GM18873 (cell line): ENCODE measurements around the gene TGM3.

Experiments
- ATAC-seq: cut with Tn5 transposase; IDR thresholded peaks from one replicate; pipeline ENCODE4 v1.9.1; 2021; ENCODE audit warnings: mild to moderate bottlenecking, moderate library complexity, moderate number of reproducible peaks; ENCODE audit not compliant: unreplicated experiment, low FRiP score

The TGM3 gene

GRCh38 chr20:2333821-2334220 is 38.0 kb downstream of the TGM3 start:
- ATAC-seq = no peak

DNA sequence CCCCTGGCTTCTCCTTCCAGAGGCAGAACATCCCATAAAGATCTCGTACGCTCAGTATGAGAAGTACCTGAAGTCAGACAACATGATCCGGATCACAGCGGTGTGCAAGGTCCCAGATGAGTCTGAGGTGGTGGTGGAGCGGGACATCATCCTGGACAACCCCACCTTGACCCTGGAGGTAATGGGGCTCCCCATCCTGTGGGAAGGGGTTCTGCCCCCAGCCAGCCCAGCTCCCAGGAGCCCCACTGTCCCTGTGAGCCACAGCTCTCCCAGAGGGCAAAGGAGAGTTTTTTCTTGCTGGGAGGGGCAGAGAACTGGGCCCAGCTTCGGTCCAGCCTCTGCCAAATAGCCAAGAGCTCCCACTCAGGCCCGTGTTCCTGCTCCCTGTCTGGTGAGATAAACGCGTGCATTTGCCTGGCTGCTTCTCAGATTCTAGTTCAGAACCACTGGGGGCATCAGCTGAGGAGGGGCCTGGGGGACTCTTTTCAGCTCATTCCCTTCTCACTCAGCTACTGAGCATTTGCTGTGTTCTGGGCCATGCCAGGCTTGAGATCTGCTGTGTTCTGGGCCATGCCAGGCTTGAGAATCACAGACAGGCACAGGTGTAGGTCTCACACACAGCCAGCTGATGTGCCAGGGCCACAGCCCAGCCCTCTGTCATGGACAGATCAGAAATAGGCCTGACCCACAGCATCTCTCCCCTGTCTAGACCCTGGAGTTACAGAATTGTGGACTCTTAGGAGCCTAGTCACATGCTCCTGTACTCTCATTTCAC is 39.5 kb downstream of the TGM3 start:
- ATAC-seq = no peak

- no peak for ATAC-seq
Observed at GRCh38 chr20:2336471-2336870, 40.7 kb downstream of the TGM3 start.

GRCh38 chr20:2337142-2337541 is 41.3 kb downstream of the TGM3 start:
- ATAC-seq = no peak

- no peak for ATAC-seq
Observed at GRCh38 chr20:2338411-2339066, 42.7 kb downstream of the TGM3 start.

DNA sequence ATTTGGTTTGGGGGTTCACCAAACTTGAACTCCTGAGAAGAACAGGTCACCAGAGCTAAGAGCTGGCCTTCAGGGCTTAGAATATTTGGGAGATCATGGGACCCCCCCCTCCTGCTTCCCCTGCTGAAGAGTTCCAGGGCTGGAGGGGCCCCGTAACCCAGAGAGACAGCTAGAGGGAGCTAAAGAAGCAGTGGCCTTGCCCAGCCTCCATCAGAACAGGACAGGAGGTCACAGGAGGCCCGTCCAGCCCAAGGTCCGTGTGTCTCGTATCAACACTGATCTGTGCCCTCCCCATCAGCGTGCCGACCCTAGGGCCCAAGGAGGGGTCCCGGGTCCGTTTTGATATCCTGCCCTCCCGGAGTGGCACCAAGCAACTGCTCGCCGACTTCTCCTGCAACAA is 44.3 kb downstream of the TGM3 start:
- ATAC-seq = no peak

GRCh38 chr20:2340823-2341222 is 45.0 kb downstream of the TGM3 start:
- ATAC-seq = no peak

DNA sequence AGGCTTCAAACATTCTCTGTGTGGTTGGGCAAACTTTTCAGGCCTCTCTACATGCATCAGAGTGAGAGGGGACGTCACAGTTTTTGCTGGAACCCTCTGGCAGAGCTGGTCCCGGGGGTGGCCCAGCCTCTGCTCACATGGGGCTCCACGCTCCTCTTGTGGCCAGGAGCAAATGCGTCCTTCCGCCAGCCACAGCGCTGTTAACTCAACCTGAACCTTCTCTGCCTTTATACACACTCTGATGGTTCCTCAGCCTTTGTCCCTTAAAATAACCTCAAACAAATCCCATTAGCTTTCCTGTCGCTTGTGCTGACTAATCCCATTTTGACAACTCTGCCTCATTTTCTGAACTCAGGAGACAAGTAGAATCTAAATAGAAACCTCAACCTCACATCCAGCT is 45.5 kb downstream of the TGM3 start:
- no peak for ATAC-seq

DNA sequence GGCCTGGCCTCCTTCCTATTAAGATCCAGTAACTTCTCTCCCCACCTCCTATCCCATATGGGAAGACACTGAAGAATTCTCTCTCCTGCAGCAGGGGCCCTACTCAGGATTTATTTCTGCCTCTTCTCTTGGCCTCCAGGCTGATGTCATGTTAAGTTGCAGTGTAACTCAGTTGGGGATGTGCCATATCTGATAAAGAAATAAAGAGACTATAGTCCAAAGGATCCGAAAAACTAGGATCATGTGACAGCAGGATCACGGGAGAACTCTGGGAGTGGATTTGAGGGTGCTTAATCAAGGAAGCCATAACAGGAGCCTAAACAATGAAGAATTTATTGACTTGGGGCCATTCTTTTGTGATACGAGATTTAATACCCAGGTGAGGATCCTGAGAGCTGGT is 46.4 kb downstream of the TGM3 start:
- no peak for ATAC-seq

DNA sequence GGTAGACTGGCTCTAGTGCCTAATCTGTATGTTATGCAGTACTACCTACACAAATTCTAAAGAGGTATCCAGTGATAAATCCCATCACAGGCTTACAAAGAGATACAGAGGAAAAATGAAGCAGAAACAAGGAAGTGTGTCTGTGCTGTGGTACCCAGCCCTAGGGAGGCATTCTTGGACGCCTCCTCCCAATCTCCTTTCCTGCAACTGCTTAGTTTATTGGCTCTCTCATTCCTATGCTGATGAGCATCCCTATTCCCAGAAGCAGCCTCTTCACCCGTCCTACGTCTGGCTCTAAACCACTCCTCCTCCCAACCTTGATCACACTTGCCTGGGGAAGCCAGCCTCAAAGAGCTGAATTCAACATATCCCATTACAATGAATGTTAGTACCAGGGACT is 50.4 kb downstream of the TGM3 start:
- no peak for ATAC-seq

DNA sequence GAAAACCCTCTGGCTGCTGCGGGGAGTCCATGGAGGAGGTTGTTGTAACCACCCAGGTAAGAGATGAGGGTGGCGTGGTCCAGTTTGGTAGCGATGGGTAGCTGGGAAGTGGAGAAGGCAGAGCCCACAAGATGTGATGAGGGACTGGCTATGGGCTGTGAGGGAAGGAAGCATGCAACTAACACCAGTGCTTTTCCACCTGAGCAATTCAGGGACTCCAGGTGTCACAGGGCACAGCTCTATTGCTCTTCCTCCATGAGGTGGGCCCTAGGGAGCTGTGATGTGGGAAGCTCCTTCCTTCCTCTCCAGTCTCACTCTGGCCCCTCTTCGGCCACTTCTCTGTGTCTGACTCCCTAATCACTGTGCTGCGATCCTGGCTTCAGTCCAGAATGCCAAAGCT is 52.5 kb downstream of the TGM3 start:
- no peak for ATAC-seq

DNA sequence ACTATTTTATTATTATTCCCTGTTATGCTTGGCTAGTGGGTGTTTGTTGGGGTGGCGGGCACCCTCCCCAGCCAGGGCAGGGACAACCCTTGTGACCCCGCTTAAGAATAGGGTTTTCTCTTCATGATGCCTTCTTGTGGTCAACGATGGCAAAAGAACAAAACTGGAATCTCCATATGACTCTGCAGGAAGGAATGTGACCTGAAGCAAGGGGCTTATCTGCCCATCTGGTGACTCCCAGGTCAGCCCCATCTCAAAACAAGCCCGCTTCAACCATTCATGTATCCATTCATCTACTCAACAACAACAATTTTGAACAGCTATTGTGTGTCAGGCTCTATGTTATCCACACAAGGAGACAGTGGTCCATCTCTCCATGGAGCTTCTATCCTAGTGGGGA is 54.0 kb downstream of the TGM3 start:
- ATAC-seq = no peak

DNA sequence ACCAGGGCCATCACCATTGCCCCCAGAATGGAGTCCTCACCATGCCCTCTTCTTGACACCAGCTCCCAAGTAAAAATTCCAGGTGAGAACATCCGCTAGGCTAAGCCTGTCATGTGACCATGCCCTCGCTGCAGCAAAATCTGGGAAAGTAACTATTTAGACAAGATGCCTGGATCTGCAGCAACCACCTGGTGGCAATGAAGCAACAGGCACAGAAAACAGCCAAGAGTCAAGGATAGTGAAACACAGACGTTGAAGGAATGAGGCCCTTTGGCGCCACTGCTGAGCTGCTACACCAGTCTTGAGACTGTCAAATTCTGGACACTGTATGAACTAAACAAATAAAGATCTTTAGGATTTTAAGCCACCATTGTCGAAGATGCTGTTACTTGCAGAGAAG is 54.8 kb downstream of the TGM3 start:
- no peak for ATAC-seq

DNA sequence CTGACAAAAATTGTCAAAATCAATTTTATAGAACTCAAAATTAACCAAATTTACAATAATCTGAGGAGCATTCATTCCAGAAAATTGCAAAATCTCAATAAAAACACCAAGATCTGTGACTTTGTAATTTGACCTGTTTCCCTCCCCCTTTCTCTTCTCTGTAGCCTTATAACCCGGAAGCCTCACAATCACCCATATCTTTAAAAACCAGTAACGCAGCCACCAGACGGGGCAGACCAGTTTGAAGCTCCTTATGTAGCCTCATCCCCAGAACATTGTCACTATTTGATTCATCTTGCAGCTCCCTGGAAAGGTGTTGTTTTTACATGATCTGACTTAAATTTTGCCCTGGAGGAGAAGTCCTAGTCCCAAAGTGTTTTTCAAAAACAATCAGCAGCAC is 57.4 kb downstream of the TGM3 start:
- no peak for ATAC-seq

- ATAC-seq = no peak
Observed at GRCh38 chr20:2357114-2357513, 61.3 kb downstream of the TGM3 start.

DNA sequence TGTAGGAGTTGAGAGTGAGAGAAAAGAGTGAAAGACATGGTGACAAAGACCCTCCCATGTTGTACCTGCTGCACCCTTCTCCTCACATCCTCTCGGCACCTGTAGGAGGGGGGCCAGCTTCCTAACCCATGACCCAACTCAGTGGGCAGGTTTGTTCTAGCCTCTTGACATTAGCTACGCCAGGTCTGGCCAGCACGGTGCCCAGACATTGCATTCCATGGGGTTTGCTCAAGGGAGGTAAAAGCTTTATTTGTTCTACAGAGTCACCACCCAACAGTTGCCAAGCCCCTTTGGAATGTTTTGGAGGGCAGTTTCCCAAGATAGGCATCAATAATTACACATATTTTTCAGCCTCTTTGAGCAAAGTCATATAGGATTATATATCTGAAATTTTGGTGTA is 62.2 kb downstream of the TGM3 start:
- no peak for ATAC-seq

- no peak for ATAC-seq
Observed at GRCh38 chr20:2361035-2361593, 65.3 kb downstream of the TGM3 start.

DNA sequence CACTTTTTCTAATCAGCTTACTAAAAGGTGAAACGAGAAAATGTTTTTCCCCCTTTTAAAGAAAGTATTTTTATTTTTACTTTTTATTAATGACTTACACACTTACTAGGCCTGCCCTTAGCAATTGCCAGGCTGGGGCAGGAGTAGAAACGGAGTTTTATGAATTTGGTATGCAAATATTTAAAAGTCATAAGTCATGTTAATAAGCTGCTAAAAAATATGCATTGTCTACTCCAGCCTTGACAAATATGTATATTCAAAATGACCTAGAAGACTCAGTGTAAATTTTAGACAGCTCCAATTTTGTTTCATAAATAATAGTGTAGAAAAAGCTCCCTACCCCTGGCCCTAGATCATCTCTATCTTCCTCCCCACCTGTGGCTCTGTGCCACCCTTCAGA is 67.4 kb downstream of the TGM3 start:
- ATAC-seq = no peak

DNA sequence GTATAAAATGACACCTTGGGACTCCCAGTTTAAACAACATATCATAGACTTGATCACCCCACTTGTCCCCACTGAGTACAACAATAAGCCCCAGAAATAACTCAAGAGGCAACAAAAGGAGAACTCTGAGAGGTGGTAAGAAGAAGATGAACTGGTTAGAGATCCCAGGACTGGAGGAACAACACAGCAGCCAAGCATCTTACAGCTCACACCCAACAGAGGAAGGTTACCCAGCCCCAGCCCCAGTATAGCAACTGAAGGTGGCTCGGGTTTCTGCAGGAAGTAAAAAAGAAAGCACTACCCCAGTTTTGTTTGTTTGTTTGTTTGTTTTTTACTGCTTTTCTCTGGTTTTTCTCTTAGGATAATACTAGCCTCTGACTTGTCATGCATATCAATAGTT is 67.8 kb downstream of the TGM3 start:
- no peak for ATAC-seq

- ATAC-seq = no peak
Observed at GRCh38 chr20:2364044-2364443, 68.2 kb downstream of the TGM3 start.

DNA sequence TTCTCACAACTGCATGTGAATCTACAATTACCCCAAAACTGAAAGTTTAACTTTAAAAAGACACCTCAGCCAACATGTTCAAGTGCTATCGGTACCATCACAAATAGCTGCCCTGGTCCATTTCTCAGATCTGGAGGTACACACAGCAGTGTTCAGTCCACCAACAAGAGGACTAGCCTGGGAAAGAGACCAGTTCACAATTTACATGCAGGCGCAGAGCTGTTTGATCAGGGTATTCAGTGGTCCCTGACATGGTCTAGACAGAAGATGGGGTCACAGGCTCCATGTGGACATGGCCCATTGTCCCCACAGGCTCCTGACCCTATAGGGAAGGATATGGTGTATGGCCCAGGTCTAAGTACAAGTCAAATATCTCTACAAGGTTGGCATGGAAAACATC is 69.3 kb downstream of the TGM3 start:
- no peak for ATAC-seq

DNA sequence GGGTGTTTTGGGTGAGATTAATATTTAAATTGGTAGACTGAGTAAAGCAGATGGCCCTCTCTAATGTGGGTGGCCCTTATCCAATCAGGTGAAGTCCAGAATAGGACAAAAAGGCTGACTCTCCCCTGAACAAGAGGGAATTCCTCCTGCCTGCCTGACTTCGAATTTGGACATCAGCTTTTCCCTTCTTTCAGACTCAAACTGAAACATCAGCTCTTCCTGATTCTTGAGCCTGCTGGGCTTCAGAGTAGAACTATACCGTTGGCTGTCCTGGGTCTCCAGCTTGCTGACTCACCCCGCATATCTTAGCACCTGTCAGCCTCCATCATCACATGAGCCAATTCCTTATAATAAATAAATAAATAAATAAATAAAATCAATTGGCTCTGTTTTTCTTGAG is 69.9 kb downstream of the TGM3 start:
- no peak for ATAC-seq
